H9 (cell line): ENCODE measurements around the gene METTL23. TPM values are rescaled to one million over a fixed set of nuclear protein-coding genes. Genes with fewer than 3 reads are reported as not detected.
A peak's percentile ranks its signal among the peaks of the same experiment; 100 is the strongest.
"Not testable (repeated sequence)": the region's sequence is repeated elsewhere in the genome, so short reads cannot be mapped to it uniquely, and the experiment has no call there.

ENCODE experiments used
- DNase-seq: peaks from one replicate; pipeline ENCODE4 v3.0.0-alpha.2; 2017
- H2AFZ ChIP-seq: one replicate; pipeline ENCODE4 v1.6.1; 2013; ENCODE audit warnings: mild to moderate bottlenecking, low read length, control low read depth, moderate library complexity
- H2AK5ac ChIP-seq: 2 replicates; pipeline ENCODE4 v1.6.1; 2013; ENCODE audit warnings: low read length, control low read depth, mixed read lengths; ENCODE audit not compliant: insufficient read length
- H2BK120ac ChIP-seq: one replicate; pipeline ENCODE4 v1.6.1; 2013; ENCODE audit warnings: low read depth, mild to moderate bottlenecking, low read length, control low read depth, inconsistent platforms; ENCODE audit not compliant: poor library complexity, severe bottlenecking
- H2BK12ac ChIP-seq: 2 replicates; pipeline ENCODE4 v1.6.1; 2013; ENCODE audit warnings: low read length, control low read depth, mixed read lengths, low read depth; ENCODE audit not compliant: insufficient read length
- H2BK15ac ChIP-seq: 2 replicates; pipeline ENCODE4 v1.6.1; 2013; ENCODE audit warnings: low read depth, low read length, control low read depth
- H2BK20ac ChIP-seq: one replicate; pipeline ENCODE4 v1.6.1; 2013; ENCODE audit warnings: low read depth, mild to moderate bottlenecking, low read length, control low read depth, inconsistent platforms; ENCODE audit not compliant: poor library complexity, severe bottlenecking
- H2BK5ac ChIP-seq: 2 replicates; pipeline ENCODE4 v1.6.1; 2013; ENCODE audit warnings: low read length, control low read depth, mixed read lengths; ENCODE audit not compliant: insufficient read length
- H3K14ac ChIP-seq: 2 replicates; pipeline ENCODE4 v1.6.1; 2013; ENCODE audit warnings: low read length, control low read depth; ENCODE audit not compliant: insufficient read depth
- H3K18ac ChIP-seq: 2 replicates; pipeline ENCODE4 v1.6.1; 2013; ENCODE audit warnings: low read depth, mild to moderate bottlenecking, mixed read lengths, low read length, control low read depth; ENCODE audit not compliant: insufficient read length
- H3K23ac ChIP-seq: 2 replicates; pipeline ENCODE4 v1.6.1; 2013; ENCODE audit warnings: low read length, control low read depth, mixed read lengths, low read depth; ENCODE audit not compliant: insufficient read length
- H3K23me2 ChIP-seq: 2 replicates; pipeline ENCODE4 v1.6.1; 2013; ENCODE audit warnings: low read depth, mild to moderate bottlenecking, mixed read lengths, low read length, control low read depth; ENCODE audit not compliant: insufficient read length, poor library complexity, severe bottlenecking
- H3K27ac ChIP-seq: 2 replicates; pipeline ENCODE4 v1.5.1; 2013; ENCODE audit warnings: low read length, control low read depth, mixed read lengths, low read depth; ENCODE audit not compliant: insufficient read length
- H3K27me3 ChIP-seq: 2 replicates; pipeline ENCODE4 v1.6.1; 2013; ENCODE audit warnings: low read length, control low read depth, inconsistent platforms; ENCODE audit not compliant: insufficient read depth
- H3K4ac ChIP-seq: 2 replicates; pipeline ENCODE4 v1.6.1; 2013; ENCODE audit warnings: low read depth, mild to moderate bottlenecking, control low read depth, inconsistent platforms, low read length, moderate library complexity
- H3K4me1 ChIP-seq: 2 replicates; pipeline ENCODE4 v1.6.1; 2013; ENCODE audit warnings: low read length, control low read depth, inconsistent platforms; ENCODE audit not compliant: insufficient read depth
- H3K4me2 ChIP-seq: 2 replicates; pipeline ENCODE4 v1.6.1; 2013; ENCODE audit warnings: low read length, control low read depth, mixed read lengths; ENCODE audit not compliant: insufficient read length, insufficient read depth
- H3K56ac ChIP-seq: 2 replicates; pipeline ENCODE4 v1.6.1; 2013; ENCODE audit warnings: low read depth, mild to moderate bottlenecking, mixed read lengths, low read length, control low read depth; ENCODE audit not compliant: insufficient read length
- H3K79me1 ChIP-seq: 2 replicates; pipeline ENCODE4 v1.6.1; 2013; ENCODE audit warnings: low read depth, mild to moderate bottlenecking, moderate library complexity, low read length, control low read depth, inconsistent platforms; ENCODE audit not compliant: insufficient read depth, poor library complexity, severe bottlenecking
- H3K79me2 ChIP-seq: 2 replicates; pipeline ENCODE4 v1.6.1; 2013; ENCODE audit warnings: low read length, control low read depth, inconsistent platforms; ENCODE audit not compliant: insufficient read depth
- H3K9ac ChIP-seq: 2 replicates; pipeline ENCODE4 v1.6.1; 2013; ENCODE audit warnings: low read length, control low read depth, mixed read lengths; ENCODE audit not compliant: insufficient read length; ENCODE audit errors: extremely low read depth
- H3K9me3 ChIP-seq: one replicate; pipeline ENCODE4 v1.6.1; 2013; ENCODE audit warnings: low read depth, low read length, inconsistent platforms; ENCODE audit not compliant: control insufficient read depth
- H3T11ph ChIP-seq: one replicate; pipeline ENCODE4 v1.6.1; 2013; ENCODE audit warnings: mild to moderate bottlenecking, low read length, control low read depth, inconsistent platforms
- H4K20me1 ChIP-seq: one replicate; pipeline ENCODE4 v1.6.1; 2013; ENCODE audit not compliant: control insufficient read depth, insufficient read length, insufficient read depth
- H4K5ac ChIP-seq: 2 replicates; pipeline ENCODE4 v1.6.1; 2013; ENCODE audit warnings: low read depth, mild to moderate bottlenecking, mixed read lengths, low read length, control low read depth; ENCODE audit not compliant: insufficient read length
- H4K8ac ChIP-seq: replicated peaks from 2 replicates; pipeline ENCODE4 v1.6.1; 2013; ENCODE audit warnings: low read length, control low read depth, mixed read lengths, low read depth; ENCODE audit not compliant: insufficient read length
- H4K91ac ChIP-seq: 2 replicates; pipeline ENCODE4 v1.6.1; 2013; ENCODE audit warnings: low read depth, mild to moderate bottlenecking, moderate library complexity, mixed read lengths, low read length, control low read depth; ENCODE audit not compliant: insufficient read length
- H3K27ac Mint-ChIP-seq, 3 experiments: 2 replicates in 2 of 3; 3 replicates in 1 of 3; pipeline ENCODE4 v1.8.0; 2020 to 2021; ENCODE audit warnings: mixed read lengths in 3 of 3, mild to moderate bottlenecking in 1 of 3, moderate library complexity in 1 of 3
- H3K27me3 Mint-ChIP-seq: 2 replicates; pipeline ENCODE4 v1.8.0; 2021; ENCODE audit warnings: low read depth, mild to moderate bottlenecking, moderate library complexity, mixed read lengths
- H3K36me3 Mint-ChIP-seq, 3 experiments: 2 replicates in 2 of 3; 3 replicates in 1 of 3; pipeline ENCODE4 v1.8.0; 2020 to 2021; ENCODE audit warnings: low read depth in 3 of 3, mixed read lengths in 3 of 3; ENCODE audit not compliant: insufficient read depth in 1 of 3
- H3K4me1 Mint-ChIP-seq, 2 experiments: 2 replicates each; pipeline ENCODE4 v1.8.0; 2020; ENCODE audit warnings: mixed read lengths in 2 of 2
- H3K4me3 Mint-ChIP-seq, 2 experiments: 2 replicates in 1 of 2; 3 replicates in 1 of 2; pipeline ENCODE4 v1.8.0; 2020 to 2021; ENCODE audit warnings: mild to moderate bottlenecking in 2 of 2, mixed read lengths in 2 of 2, moderate library complexity in 1 of 2
- H3K9me3 Mint-ChIP-seq, 2 experiments: 2 replicates in 1 of 2; 3 replicates in 1 of 2; pipeline ENCODE4 v1.8.0; 2020; ENCODE audit warnings: mild to moderate bottlenecking in 2 of 2, mixed read lengths in 2 of 2, moderate library complexity in 1 of 2
- WGBS: extraction: QIAGEN DNeasy Blood & Tissue Kit; methylation state at CpG from one replicate; pipeline ENCODE4 v1.1.7; 2013; ENCODE audit warnings: missing lambda C conversion rate, low lambda C conversion rate, mixed read lengths; ENCODE audit not compliant: insufficient read length; ENCODE audit errors: extremely low coverage; 5-methylcytosine and 5-hydroxymethylcytosine counted together
- total RNA-seq: library from RNA; stranded (reverse); gene quantifications from 2 replicates; pipeline ENCODE4 v1.2.1, GENCODE V29; 2021
- TF ChIP-seq, protein P1 (sequence below): fragments of 200-600 bp; sonication (generic); conservative IDR thresholded peaks from 3 replicates; pipeline ENCODE4 v1.8.0; 2021; ENCODE audit warnings: antibody characterized with exemption, mild to moderate bottlenecking

METTL23 gene
- total RNA-seq, 1 experiment from 2014 or later, result 29.9 TPM

DNA sequence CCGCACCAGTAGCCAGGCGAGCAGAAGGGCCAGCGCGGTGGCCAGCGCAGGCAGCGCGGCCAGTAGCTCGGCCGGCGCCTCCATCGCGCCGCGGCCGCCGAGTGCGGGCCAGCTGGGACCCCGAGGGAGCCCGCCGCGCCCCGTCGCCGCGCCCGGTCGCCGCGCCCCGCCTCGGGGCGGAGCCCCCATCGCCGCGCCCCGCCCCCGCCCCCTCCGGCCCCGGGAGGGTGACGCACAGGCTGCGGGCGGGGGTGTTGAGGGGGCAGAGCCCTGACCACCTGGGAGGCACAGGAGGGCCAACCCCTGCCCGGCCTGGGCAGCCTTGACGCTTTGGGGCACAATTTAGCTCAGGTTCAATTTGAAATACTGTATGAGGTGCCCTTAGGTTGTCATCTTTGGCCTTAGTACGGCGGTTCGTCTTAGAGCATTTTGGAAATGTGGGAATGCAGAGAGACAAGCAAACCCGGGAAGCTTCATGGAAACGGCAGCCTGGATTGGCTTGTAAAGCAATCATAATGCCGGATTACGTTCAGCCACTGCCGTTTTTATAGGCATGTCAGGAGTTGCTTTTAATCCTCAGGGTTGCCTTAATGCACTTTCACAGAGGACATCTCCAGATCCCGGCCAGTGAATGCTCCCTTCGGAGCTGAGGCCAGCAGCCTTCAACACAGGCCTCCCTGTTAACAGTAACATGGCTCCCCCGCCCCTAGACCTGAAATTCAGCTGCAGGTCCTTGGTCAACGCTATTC lies 15.6 kb upstream of the METTL23 start, which contains the start of gene MXRA7:
Gene MXRA7 (minus strand): TSS at position 103 of the 749 bp plus-strand sequence. CDS start 19 bp downstream, at position 84.
- no peak within 1 kb of the TSS; the same call in 1 of the 2 replicates for H3K14ac ChIP-seq
- Mint-ChIP-seq H3K9me3 (no peaks in the 10 kb centered on the region), H3K36me3 (peaks cover 0 to 11% (median 10%) of the 10 kb centered on the region in 3 experiments; a peak in 4 of 7 replicates), H3K27ac (peak within 1 kb of the TSS in 1 of 3 experiments; percentile 45; a peak in 3 of 7 replicates), H3K4me3 (peak within 1 kb of the TSS; percentile 65 to 82), H3K4me1 (peaks cover 33 to 36% of the 10 kb centered on the region in 2 experiments), H3K27me3 (peaks cover 18% of the 10 kb centered on the region)
- no peak within 1 kb of the TSS for H2AK5ac ChIP-seq
- no peaks in the 10 kb centered on the region for H3K79me1 ChIP-seq
- H4K91ac ChIP-seq, result no peak within 1 kb of the TSS
- no peak within 1 kb of the TSS for H2BK15ac ChIP-seq
- DNase-seq, result peak; percentile 86
- TF ChIP-seq, protein P1, sequence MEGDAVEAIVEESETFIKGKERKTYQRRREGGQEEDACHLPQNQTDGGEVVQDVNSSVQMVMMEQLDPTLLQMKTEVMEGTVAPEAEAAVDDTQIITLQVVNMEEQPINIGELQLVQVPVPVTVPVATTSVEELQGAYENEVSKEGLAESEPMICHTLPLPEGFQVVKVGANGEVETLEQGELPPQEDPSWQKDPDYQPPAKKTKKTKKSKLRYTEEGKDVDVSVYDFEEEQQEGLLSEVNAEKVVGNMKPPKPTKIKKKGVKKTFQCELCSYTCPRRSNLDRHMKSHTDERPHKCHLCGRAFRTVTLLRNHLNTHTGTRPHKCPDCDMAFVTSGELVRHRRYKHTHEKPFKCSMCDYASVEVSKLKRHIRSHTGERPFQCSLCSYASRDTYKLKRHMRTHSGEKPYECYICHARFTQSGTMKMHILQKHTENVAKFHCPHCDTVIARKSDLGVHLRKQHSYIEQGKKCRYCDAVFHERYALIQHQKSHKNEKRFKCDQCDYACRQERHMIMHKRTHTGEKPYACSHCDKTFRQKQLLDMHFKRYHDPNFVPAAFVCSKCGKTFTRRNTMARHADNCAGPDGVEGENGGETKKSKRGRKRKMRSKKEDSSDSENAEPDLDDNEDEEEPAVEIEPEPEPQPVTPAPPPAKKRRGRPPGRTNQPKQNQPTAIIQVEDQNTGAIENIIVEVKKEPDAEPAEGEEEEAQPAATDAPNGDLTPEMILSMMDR, result no peak
- no peaks in the 10 kb centered on the region for H3K9me3 ChIP-seq
- no peak within 1 kb of the TSS for H2BK5ac ChIP-seq
- no peak within 1 kb of the TSS for H4K8ac ChIP-seq
- H3K27me3 ChIP-seq, result no peaks in the 10 kb centered on the region; the same call in 1 of the 2 replicates
- H3K9ac ChIP-seq, result no peak within 1 kb of the TSS
- H3K18ac ChIP-seq, result no peak within 1 kb of the TSS
- no peak within 1 kb of the TSS for H3K56ac ChIP-seq
- no peak within 1 kb of the TSS for H4K5ac ChIP-seq
- no peak within 1 kb of the TSS for H2BK12ac ChIP-seq
- H3K4me1 ChIP-seq, result peaks cover 3% of the 10 kb centered on the region; the same call in 1 of the 2 replicates
- H4K20me1 ChIP-seq, result no peaks in the 10 kb centered on the region
- H3K4me2 ChIP-seq, result peak within 1 kb of the TSS; percentile 52
- peak within 1 kb of the TSS; percentile 46 for H2AFZ ChIP-seq
- H2BK20ac ChIP-seq, result no peak within 1 kb of the TSS
- H2BK120ac ChIP-seq, result no peak within 1 kb of the TSS
- no peak within 1 kb of the TSS for H3K4ac ChIP-seq
- H3K79me2 ChIP-seq, result no peaks in the 10 kb centered on the region
- H3K23me2 ChIP-seq, result peaks cover 4% of the 10 kb centered on the region
- WGBS, result no CpG with 5 or more reads among the region's 56 CpGs
- H3T11ph ChIP-seq, result no peak within 1 kb of the TSS
- no peak within 1 kb of the TSS for H3K27ac ChIP-seq
- no peak within 1 kb of the TSS for H3K23ac ChIP-seq

DNA sequence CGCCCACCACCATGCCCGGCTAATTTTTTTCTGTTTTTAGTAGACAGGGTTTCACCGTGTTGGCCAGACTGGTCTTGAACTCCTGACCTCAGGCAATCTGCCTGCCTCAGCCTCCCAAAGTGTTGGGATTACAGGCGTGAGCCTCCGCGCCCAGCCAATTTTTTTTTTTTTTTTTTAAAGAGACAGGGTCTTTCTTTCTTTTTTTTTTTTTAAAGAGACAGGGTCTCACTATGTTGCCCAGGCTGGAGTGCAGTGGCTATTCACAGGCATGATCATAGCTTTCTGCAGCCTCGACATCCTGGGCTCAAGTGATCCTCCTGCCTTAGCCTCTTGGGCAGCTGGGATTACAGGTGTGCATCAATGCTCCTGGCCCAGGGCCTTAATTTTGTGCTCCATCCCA lies 14.3 kb upstream of the METTL23 start:
- not testable (repeated sequence) for H4K91ac ChIP-seq, H2AFZ ChIP-seq, H3K27ac Mint-ChIP-seq, H3K23me2 ChIP-seq, H4K20me1 ChIP-seq, H3K4me1 ChIP-seq, H3K23ac ChIP-seq, H3K14ac ChIP-seq, H3T11ph ChIP-seq, H2BK15ac ChIP-seq, H3K9ac ChIP-seq, H2AK5ac ChIP-seq, H4K8ac ChIP-seq, H3K4ac ChIP-seq, H3K18ac ChIP-seq, H2BK120ac ChIP-seq, H2BK20ac ChIP-seq, H3K27ac ChIP-seq, H2BK12ac ChIP-seq, H3K27me3 ChIP-seq, H3K79me1 ChIP-seq, H3K56ac ChIP-seq, H2BK5ac ChIP-seq, DNase-seq, H3K4me3 Mint-ChIP-seq, H4K5ac ChIP-seq, H3K79me2 ChIP-seq, H3K9me3 Mint-ChIP-seq, H3K4me2 ChIP-seq, H3K9me3 ChIP-seq
- H3K27me3 Mint-ChIP-seq, result peaks cover 18% of the 10 kb centered on the region
- no CpG with 5 or more reads among the region's 7 CpGs for WGBS
- peaks cover 0 to 23% (median 22%) of the 10 kb centered on the region in 3 experiments; a peak in 4 of 7 replicates for H3K36me3 Mint-ChIP-seq
- peaks cover 33 to 36% of the 10 kb centered on the region in 2 experiments for H3K4me1 Mint-ChIP-seq
